ENCODE data around the gene PDZD11. TPM values are rescaled to one million over a fixed set of nuclear protein-coding genes. Genes with fewer than 3 reads are reported as not detected.
"Not testable (repeated sequence)": the region's sequence is repeated elsewhere in the genome, so short reads cannot be mapped to it uniquely, and the experiment has no call there.

Gene PDZD11
- total and polyA plus RNA-seq, 2 donors (not counting 1 experiment from before 2014, with no cell fraction given), result 53.3 to 142 TPM

DNA sequence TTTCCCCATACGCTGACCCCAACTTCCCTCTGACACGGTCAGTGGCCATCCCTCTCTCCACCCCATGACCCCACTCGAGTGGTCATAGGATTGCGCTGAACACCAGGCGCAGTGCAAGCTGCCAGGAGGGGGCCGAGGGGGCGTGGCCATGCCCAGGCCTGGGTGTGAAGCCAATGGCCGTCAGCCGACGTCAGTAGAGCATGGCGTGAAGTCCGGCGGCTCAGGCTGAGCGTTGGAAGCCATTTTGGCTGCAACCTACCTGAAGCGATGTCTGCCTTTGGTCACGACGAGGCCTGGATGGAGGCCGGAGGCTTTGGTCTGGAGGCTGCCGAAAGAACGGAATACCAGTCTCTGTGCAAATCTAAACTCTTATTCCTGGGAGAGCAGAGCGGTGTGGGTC, 7.8 kb downstream of the PDZD11 start, which contains the start of gene RAB41:
Gene RAB41 (plus strand): TSS at position 222 of the 400 bp plus-strand sequence. CDS start 46 bp downstream, at position 268.
- H2AFZ ChIP-seq (ENCODE audit: low read length), result no peak within 1 kb of the TSS
- no peak within 1 kb of the TSS for H3K4me2 ChIP-seq (ENCODE audit: extremely low read depth, insufficient read depth, low read length)
- no peaks in the 10 kb centered on the region for H3K9me3 ChIP-seq (ENCODE audit: control insufficient read depth, insufficient read depth, low read depth, low read length)
- no peak within 1 kb of the TSS for H3K27ac ChIP-seq (ENCODE audit: insufficient read depth, low read length)
- TF ChIP-seq EZH2 (IDR thresholded peaks at IDR 0.05; ENCODE audit: low read length, missing control alignments) (no peak), CTCF (conservative IDR thresholded peaks at IDR 0.05 in 1 of 2, IDR thresholded peaks at IDR 0.05 in 1 of 2; ENCODE audit: low read depth in 1 of 2, low read length in 2 of 2) (no peak)
- no peak within 1 kb of the TSS for H3K4me3 ChIP-seq (replicated peaks in 1 of 4; ENCODE audit: control extremely low read depth in 1 of 4, insufficient read depth in 1 of 4, low read depth in 3 of 4, low read length in 4 of 4)
- no peaks in the 10 kb centered on the region for H3K36me3 ChIP-seq (ENCODE audit: control insufficient read depth, insufficient read depth, low read length)
- H3K4me1 ChIP-seq (ENCODE audit: control insufficient read depth, extremely low read depth, insufficient read depth, low read length), result no peaks in the 10 kb centered on the region
- no peaks in the 10 kb centered on the region for H3K27me3 ChIP-seq (ENCODE audit: control insufficient read depth, insufficient read depth, low read length)
- no peaks in the 10 kb centered on the region for H3K79me2 ChIP-seq (ENCODE audit: control insufficient read depth, insufficient read depth, low read length)
- DNase-seq (ENCODE audit: low read depth in 2 of 2), result no peak
- no peaks in the 10 kb centered on the region for H4K20me1 ChIP-seq (ENCODE audit: control insufficient read depth, extremely low read depth, insufficient read depth, low read length)
- H3K9ac ChIP-seq (ENCODE audit: insufficient read depth, low read length), result no peak within 1 kb of the TSS

- Histone ChIP-seq H3K79me2 (ENCODE audit: control insufficient read depth, insufficient read depth, low read length) (no peaks in the 10 kb centered on the region), H2AFZ (ENCODE audit: low read length) (no peak overlapping the region), H3K4me2 (ENCODE audit: extremely low read depth, insufficient read depth, low read length) (no peak overlapping the region), H3K4me1 (ENCODE audit: control insufficient read depth, extremely low read depth, insufficient read depth, low read length) (no peaks in the 10 kb centered on the region), H3K9me3 (ENCODE audit: control insufficient read depth, insufficient read depth, low read depth, low read length) (no peaks in the 10 kb centered on the region), H3K4me3 (replicated peaks in 1 of 4; ENCODE audit: control extremely low read depth in 1 of 4, insufficient read depth in 1 of 4, low read depth in 3 of 4, low read length in 4 of 4) (no peak overlapping the region), H3K9ac (ENCODE audit: insufficient read depth, low read length) (no peak overlapping the region), H3K27me3 (ENCODE audit: control insufficient read depth, insufficient read depth, low read length) (no peaks in the 10 kb centered on the region), H4K20me1 (ENCODE audit: control insufficient read depth, extremely low read depth, insufficient read depth, low read length) (no peaks in the 10 kb centered on the region), H3K27ac (ENCODE audit: insufficient read depth, low read length) (no peak overlapping the region), H3K36me3 (ENCODE audit: control insufficient read depth, insufficient read depth, low read length) (no peaks in the 10 kb centered on the region)
- TF ChIP-seq EZH2 (IDR thresholded peaks at IDR 0.05; ENCODE audit: low read length, missing control alignments), result no peak
- TF ChIP-seq CTCF (conservative IDR thresholded peaks at IDR 0.05 in 1 of 2, IDR thresholded peaks at IDR 0.05 in 1 of 2; ENCODE audit: low read depth in 1 of 2, low read length in 2 of 2), result no peak
- DNase-seq (ENCODE audit: low read depth in 2 of 2), result no peak
These were observed 9.2 kb downstream of the PDZD11 start for GRCh38 chrX:70280573-70280972.

- no peak overlapping the region for H3K9ac ChIP-seq (ENCODE audit: insufficient read depth, low read length)
- no peak overlapping the region for H2AFZ ChIP-seq (ENCODE audit: low read length)
- no peak for DNase-seq (ENCODE audit: low read depth in 2 of 2)
- no peaks in the 10 kb centered on the region for H3K36me3 ChIP-seq (ENCODE audit: control insufficient read depth, insufficient read depth, low read length)
- H3K4me3 ChIP-seq (replicated peaks in 1 of 4; ENCODE audit: control extremely low read depth in 1 of 4, insufficient read depth in 1 of 4, low read depth in 3 of 4, low read length in 4 of 4), result no peak overlapping the region
- H3K4me2 ChIP-seq (ENCODE audit: extremely low read depth, insufficient read depth, low read length), result no peak overlapping the region
- H3K9me3 ChIP-seq (ENCODE audit: control insufficient read depth, insufficient read depth, low read depth, low read length), result no peaks in the 10 kb centered on the region
- H3K79me2 ChIP-seq (ENCODE audit: control insufficient read depth, insufficient read depth, low read length), result no peaks in the 10 kb centered on the region
- H3K27me3 ChIP-seq (ENCODE audit: control insufficient read depth, insufficient read depth, low read length), result no peaks in the 10 kb centered on the region
- H3K4me1 ChIP-seq (ENCODE audit: control insufficient read depth, extremely low read depth, insufficient read depth, low read length), result no peaks in the 10 kb centered on the region
- no peak overlapping the region for H3K27ac ChIP-seq (ENCODE audit: insufficient read depth, low read length)
- no peak for TF ChIP-seq EZH2 (IDR thresholded peaks at IDR 0.05; ENCODE audit: low read length, missing control alignments)
- H4K20me1 ChIP-seq (ENCODE audit: control insufficient read depth, extremely low read depth, insufficient read depth, low read length), result no peaks in the 10 kb centered on the region
These were observed 10.6 kb downstream of the PDZD11 start for GRCh38 chrX:70279081-70279480.

DNA sequence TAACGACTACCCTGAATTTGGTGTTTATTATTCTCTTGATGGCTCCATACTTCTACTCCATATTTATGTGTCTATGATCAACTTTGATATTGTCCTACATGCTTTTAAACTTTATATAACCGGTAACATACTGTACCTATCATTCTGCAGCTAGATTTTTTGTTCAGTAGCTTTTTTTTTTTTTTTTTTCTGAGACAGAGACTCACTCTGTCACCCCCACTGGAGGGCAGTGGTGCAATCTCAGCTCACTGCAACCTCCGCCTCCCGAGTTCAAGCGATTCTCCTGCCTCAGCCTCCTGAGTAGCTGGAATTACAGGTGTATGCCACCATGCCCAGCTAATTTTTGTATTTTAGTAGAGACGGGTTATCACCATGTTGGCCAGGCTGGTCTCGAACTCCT, 15.7 kb downstream of the PDZD11 start:
- not testable (repeated sequence) for H3K27ac ChIP-seq (ENCODE audit: insufficient read depth, low read length); H3K9me3 ChIP-seq (ENCODE audit: control insufficient read depth, insufficient read depth, low read depth, low read length); DNase-seq (ENCODE audit: low read depth in 2 of 2); H3K9ac ChIP-seq (ENCODE audit: insufficient read depth, low read length); H3K79me2 ChIP-seq (ENCODE audit: control insufficient read depth, insufficient read depth, low read length); H3K4me2 ChIP-seq (ENCODE audit: extremely low read depth, insufficient read depth, low read length); H3K27me3 ChIP-seq (ENCODE audit: control insufficient read depth, insufficient read depth, low read length); H3K4me1 ChIP-seq (ENCODE audit: control insufficient read depth, extremely low read depth, insufficient read depth, low read length); H3K4me3 ChIP-seq (replicated peaks in 1 of 4; ENCODE audit: control extremely low read depth in 1 of 4, insufficient read depth in 1 of 4, low read depth in 3 of 4, low read length in 4 of 4); H3K36me3 ChIP-seq (ENCODE audit: control insufficient read depth, insufficient read depth, low read length); H4K20me1 ChIP-seq (ENCODE audit: control insufficient read depth, extremely low read depth, insufficient read depth, low read length); H2AFZ ChIP-seq (ENCODE audit: low read length)
